ENCODE results near the gene TNFAIP3. TPM values are rescaled to one million over a fixed set of nuclear protein-coding genes. Genes with fewer than 3 reads are reported as not detected.
"Not testable (repeated sequence)": the region's sequence is repeated elsewhere in the genome, so short reads cannot be mapped to it uniquely, and the experiment has no call there.

TNFAIP3 gene
- total and polyA plus RNA-seq, 5 experiments from 2014 or later, result 61.5 to 139 (median 108) TPM

DNA sequence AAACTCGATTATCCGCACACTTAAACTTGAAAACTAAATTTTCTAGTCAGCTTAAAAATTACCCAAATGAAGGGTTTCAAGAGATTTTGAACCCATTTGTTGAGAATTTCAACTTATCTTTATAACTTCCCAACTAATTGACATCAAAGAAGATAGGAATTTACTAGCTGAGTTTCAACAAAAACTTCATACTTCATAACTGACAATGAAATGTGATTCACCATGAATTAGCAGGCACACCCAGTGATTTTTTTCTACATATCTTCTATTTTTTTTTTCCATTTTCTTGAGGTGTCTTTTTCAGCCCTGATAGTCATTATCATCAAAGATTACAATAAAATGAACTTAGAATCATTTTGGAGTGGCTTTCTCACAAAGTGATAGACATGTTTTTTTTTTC is 26.7 kb downstream of the TNFAIP3 start:
- Mint-ChIP-seq H3K9me3 (peaks cover 0 to 11% (median 0%) of the 10 kb centered on the region in 9 donors), H3K36me3 (no peaks in the 10 kb centered on the region), H3K4me3 (no peak overlapping the region), H3K4me1 (peaks cover 0 to 5% (median 4%) of the 10 kb centered on the region in 4 donors), H3K27me3 (no peaks in the 10 kb centered on the region), H3K27ac (no peak overlapping the region)
- ATAC-seq (no peak), DNase-seq (no peak)
- POLR2A ChIA-PET, result no interaction called here

DNA sequence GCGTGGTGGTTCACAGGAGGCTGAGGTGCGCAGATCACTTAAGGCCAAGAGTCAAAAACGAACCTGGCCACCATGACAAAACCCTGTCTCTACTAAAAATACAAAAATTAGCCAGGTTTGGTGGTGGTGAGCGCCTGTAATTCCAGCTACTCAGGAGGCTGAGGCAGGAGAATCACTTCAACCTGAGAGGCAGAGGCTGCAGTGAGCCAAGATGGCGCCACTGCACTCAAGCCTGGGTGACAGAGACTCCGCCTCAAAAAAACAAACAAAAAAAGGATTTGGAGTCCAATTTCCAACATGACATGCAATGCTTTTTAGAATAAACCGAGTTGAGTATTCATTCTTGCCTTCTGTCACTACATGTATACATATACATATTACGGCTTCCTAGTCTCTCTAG is 27.3 kb downstream of the TNFAIP3 start:
- H3K4me3 Mint-ChIP-seq, result not testable (repeated sequence)

DNA sequence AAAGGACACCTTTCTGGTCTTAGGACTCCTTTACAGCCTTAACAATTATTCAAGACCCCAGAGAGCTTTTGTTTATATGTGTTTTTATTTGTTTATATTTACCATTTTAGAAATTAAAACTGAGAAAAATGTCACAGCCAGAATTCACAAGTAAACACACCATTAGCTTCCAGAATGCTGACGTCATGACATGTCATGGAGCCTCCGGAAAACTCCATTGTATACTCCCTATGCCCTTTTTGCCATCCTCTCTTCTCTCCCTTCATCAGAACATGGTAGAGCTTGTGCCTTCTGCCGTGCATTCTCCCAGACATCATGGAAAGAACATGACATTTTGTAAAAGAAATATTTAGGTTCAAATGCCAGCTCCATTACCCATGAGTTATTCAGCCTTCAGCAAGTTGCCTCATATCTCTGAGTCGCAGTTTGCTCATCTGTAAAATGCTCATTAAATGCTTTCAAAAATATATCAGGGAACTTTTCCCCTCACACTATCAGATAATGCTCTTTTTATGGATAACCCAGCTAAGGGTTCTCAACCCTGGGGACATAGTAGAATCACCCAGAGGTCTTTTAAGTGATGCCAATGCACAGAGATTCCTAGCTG is 27.8 kb downstream of the TNFAIP3 start:
- peaks cover 0 to 5% (median 4%) of the 10 kb centered on the region in 4 donors for H3K4me1 Mint-ChIP-seq
- no peaks in the 10 kb centered on the region for H3K27me3 Mint-ChIP-seq
- peaks cover 0 to 2% (median 0%) of the 10 kb centered on the region in 9 donors for H3K9me3 Mint-ChIP-seq
- H3K36me3 Mint-ChIP-seq, result no peaks in the 10 kb centered on the region
- no peak overlapping the region for H3K4me3 Mint-ChIP-seq
- H3K27ac Mint-ChIP-seq, result no peak overlapping the region
- DNase-seq (no peak), ATAC-seq (no peak)
- POLR2A ChIA-PET, result no interaction called here

More for the DNA sequence above, 27.3 kb downstream of the TNFAIP3 start:
- POLR2A ChIA-PET, DNase-seq, H3K4me1 Mint-ChIP-seq, H3K27me3 Mint-ChIP-seq, ATAC-seq, H3K9me3 Mint-ChIP-seq, H3K27ac Mint-ChIP-seq, H3K36me3 Mint-ChIP-seq: not testable (repeated sequence)

DNA sequence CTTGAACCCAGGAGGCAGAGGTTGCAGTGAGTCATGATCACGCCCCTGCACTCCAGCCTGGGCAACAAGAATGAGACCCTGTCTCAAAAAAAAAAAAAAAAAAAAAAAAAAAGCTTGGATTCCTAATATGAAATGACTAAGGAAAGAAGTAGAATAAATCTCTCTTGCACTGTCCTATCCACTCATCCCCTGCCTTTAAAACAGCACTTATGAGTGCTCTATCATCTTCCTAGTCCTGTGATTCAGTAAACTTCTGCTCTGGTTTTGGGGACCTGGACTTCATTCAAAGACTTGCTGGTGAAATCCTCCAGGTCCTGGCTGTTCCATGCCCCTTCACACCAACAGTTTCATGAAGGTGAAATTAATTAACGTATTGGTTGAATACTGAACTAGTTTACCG is 29.6 kb downstream of the TNFAIP3 start:
- Mint-ChIP-seq H3K27me3 (no peaks in the 10 kb centered on the region), H3K4me1 (peaks cover 0 to 5% (median 2%) of the 10 kb centered on the region in 4 donors), H3K9me3 (no peaks in the 10 kb centered on the region), H3K36me3 (no peaks in the 10 kb centered on the region), H3K27ac (peak overlapping the region in 1 of 10 donors; percentile 20), H3K4me3 (no peak overlapping the region)
- ATAC-seq, result no peak
- POLR2A ChIA-PET, result interaction anchor here (0.7 to 0.8 kb wide), 2 partner anchors 30 to 489 kb away, joined by 3 to 4 read pairs; partner anchors contain the start of gene TNFAIP3
- DNase-seq, result no peak

DNA sequence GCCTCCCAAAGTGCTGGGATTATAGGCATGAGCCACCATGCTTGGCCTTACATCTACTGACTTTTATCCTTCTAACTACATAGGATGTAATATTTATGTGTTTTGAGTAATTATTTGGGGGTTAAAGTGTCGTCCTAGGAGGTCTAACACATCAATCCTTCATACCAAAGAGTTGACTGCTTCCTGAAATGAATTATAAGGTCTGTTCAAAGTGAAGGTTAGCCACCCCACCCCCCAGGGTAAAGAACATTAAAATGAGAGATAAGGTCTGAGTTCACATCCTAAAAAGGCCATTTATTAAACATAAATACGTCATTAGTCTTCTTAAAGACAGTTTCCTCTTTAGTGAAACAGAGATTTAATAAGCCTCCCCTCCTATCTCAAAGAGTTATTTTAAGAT is 33.8 kb downstream of the TNFAIP3 start:
- DNase-seq, result no peak
- Mint-ChIP-seq H3K36me3 (no peaks in the 10 kb centered on the region), H3K4me3 (no peak overlapping the region), H3K4me1 (peaks cover 0 to 15% (median 11%) of the 10 kb centered on the region in 4 donors), H3K27ac (no peak overlapping the region), H3K27me3 (no peaks in the 10 kb centered on the region), H3K9me3 (no peaks in the 10 kb centered on the region)
- POLR2A ChIA-PET, result interaction anchor here (1.8 kb wide), 1 partner anchor 13 kb away, joined by 4 read pairs; no protein-coding TSS in a partner anchor
- no peak for ATAC-seq

DNA sequence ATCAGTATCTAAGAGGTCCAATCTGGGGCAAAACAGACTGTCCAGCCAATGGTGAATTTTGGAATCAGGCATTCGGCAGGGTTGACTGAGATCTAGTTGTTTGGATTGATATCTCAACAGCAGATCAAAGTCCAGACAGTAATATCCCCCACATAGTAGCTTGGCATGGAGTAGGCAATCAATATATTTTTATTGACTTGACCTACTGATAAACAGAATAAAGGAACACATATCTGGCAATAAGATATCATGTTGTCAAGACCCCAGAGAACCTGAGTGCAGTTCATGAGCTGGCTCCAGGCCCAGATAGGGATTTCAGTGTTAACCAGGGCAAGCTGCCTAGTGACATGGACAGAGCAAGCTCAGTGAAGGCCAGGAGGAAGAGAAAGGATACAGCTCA is 34.4 kb downstream of the TNFAIP3 start:
- DNase-seq, result no peak
- Mint-ChIP-seq H3K27me3 (no peaks in the 10 kb centered on the region), H3K36me3 (no peaks in the 10 kb centered on the region), H3K9me3 (no peaks in the 10 kb centered on the region), H3K27ac (no peak overlapping the region), H3K4me1 (peaks cover 0 to 17% (median 11%) of the 10 kb centered on the region in 4 donors), H3K4me3 (no peak overlapping the region)
- POLR2A ChIA-PET, result interaction anchor here (1.8 kb wide), 1 partner anchor 12 kb away, joined by 4 read pairs; no protein-coding TSS in a partner anchor
- no peak for ATAC-seq

DNA sequence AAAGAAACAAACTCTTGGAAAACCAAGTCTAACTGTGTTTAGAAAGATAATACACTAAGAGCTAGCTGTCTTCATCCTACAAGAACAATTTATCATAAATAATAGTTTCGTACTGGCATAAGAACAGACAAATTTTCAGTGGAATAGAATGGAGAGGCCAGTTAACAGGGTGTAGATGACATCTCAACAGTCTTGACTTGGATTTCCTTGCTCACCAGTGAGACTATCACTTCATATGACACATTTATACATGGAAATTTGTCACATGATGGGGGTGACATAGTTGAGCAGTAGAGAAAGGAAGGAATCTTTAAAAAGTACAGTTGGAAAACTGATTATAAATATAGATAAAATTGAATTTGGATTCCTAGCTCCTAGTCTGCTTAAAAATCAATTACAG is 35.6 kb downstream of the TNFAIP3 start:
- DNase-seq (no peak), ATAC-seq (no peak)
- Mint-ChIP-seq H3K27me3 (no peaks in the 10 kb centered on the region), H3K4me3 (no peak overlapping the region), H3K4me1 (peaks cover 0 to 22% (median 13%) of the 10 kb centered on the region in 4 donors), H3K36me3 (no peaks in the 10 kb centered on the region), H3K27ac (no peak overlapping the region), H3K9me3 (no peaks in the 10 kb centered on the region)
- POLR2A ChIA-PET, result no interaction called here

DNA sequence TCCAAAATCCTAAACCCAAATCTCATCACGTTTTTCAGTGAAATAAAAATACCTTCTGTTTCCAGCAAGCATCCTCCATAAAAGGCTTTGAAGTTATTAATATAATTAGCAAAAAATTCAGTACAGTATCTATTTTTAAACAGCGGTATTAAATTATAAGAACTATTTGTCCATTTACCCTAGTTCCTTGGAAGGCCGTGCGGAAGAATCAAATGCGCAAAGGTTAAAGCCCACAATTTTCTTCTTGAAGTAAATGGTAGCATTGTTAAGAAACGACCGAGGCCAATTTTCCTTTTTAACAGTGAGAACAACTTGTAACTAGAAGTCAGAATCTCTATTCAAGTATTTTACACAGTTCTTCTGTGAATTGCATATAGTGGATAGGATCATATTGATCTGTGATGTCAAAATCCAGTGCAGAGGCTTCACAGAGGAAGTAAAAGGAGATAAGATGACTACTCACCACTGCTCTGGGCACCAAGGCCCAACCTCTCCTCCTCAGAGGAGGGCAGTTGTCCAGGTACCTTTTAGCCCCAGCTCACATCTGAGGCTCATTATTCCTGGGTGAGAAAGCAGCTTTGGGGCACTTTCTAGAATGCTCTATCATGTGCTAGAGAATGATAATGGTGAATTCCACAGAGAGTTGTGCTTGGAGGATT is 36.3 kb downstream of the TNFAIP3 start:
- no peak for DNase-seq
- Mint-ChIP-seq H3K9me3 (no peaks in the 10 kb centered on the region), H3K27ac (no peak overlapping the region), H3K4me1 (peaks cover 0 to 24% (median 12%) of the 10 kb centered on the region in 4 donors), H3K36me3 (no peaks in the 10 kb centered on the region), H3K4me3 (no peak overlapping the region), H3K27me3 (no peaks in the 10 kb centered on the region)
- POLR2A ChIA-PET, result no interaction called here
- no peak for ATAC-seq

DNA sequence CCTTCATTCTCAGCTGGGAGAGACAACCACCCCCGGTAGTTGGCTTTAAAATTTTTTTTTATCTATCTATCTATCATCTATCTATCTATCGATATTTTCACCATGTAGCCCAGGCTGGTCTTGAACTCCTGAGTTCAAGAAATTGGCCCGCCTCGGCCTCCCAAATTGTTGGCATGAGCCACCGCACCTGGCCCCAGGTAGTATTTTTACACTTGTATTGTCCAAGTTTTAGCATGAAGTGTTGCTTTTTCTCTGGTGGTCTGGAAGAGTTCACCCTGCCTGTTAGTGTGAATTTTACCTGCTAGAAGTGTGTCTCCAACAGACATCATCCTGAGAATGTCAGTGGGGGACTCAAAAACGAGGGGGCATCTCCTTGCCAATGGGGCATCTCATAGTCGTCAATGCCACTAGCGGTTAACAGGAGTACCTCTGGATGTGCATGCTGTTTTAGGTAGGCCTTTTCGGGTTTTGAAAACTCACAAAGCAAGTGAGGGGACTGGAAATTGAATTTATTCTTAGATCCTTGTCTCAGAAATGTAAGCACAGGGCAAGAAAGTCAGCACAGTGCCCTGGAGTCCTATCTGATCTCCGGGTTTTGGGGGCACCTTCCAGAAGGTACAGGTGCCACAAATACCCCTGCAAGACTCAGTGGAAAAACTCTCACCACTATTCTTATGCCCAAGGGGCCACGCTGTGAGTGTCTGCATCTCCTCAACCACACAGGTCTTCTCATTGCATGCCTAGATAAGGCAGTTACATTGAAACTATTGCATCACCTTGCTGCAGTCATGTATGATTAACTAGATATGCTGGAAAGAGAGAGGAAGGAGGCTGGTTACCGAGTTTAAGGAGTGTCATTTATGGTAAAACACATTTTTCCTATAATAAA is 37.1 kb downstream of the TNFAIP3 start:
- no peaks in the 10 kb centered on the region for H3K36me3 Mint-ChIP-seq

DNA sequence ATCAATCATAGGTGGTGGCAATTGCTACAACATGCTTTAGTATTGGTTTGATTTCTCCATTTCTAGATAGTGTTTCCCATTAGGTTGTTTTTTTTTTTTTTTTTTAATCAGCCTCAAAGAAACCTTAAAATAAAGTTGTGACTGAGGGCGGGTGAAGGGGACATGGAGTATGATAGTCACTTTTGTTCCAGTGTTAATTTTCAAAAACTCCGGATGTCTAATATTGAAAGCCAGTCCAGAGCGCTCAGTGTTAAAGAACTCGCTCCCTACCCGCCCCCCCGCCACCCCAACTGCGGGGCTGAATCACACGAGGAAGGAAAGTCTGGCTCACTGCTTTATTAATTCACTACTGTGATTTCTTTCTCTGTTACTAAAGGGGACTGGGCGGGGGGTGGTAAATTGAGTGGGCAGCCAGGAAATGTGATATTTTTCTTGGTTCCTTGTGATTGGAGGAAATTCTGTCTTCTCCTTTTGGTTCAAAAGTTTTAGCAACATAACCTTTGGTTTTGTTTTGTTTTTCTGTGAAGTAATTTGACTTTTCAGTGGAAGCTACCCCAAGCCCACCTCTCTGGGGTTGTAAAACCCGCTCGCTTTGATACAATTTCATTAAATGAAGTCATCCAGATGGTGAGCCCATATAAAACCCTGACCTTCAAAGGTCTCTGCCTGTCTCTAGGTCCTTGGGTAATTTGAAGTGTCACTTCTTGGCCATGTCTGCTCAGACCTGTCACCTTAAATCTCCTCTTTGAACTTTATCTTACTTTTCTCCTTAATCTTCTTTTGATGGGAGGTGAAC is 38.0 kb downstream of the TNFAIP3 start:
- peaks cover 5 to 40% (median 24%) of the 10 kb centered on the region in 4 donors for H3K4me1 Mint-ChIP-seq
- no peaks in the 10 kb centered on the region for H3K9me3 Mint-ChIP-seq
- H3K27me3 Mint-ChIP-seq, result peaks cover 0 to 2% (median 0%) of the 10 kb centered on the region in 5 donors
- peak; percentile 35 to 70 for ATAC-seq
- POLR2A ChIA-PET, result no interaction called here
- H3K36me3 Mint-ChIP-seq, result no peaks in the 10 kb centered on the region
- peak overlapping the region; percentile 23 to 74 (median 42) for H3K4me3 Mint-ChIP-seq
- peak overlapping the region in 3 of 10 donors; percentile 7 to 33 (median 8) for H3K27ac Mint-ChIP-seq
- no peak for DNase-seq

More for the DNA sequence above, 37.1 kb downstream of the TNFAIP3 start:
- POLR2A ChIA-PET, result no interaction called here
- H3K4me1 Mint-ChIP-seq, result peaks cover 2 to 32% (median 18%) of the 10 kb centered on the region in 4 donors
- peak overlapping the region in 7 of 10 donors; percentile 11 to 74 (median 27) for H3K4me3 Mint-ChIP-seq
- DNase-seq (no peak), ATAC-seq (no peak)
- no peaks in the 10 kb centered on the region for H3K27me3 Mint-ChIP-seq
- peak overlapping the region in 2 of 10 donors; percentile 10 to 39 for H3K27ac Mint-ChIP-seq
- H3K9me3 Mint-ChIP-seq, result no peaks in the 10 kb centered on the region

DNA sequence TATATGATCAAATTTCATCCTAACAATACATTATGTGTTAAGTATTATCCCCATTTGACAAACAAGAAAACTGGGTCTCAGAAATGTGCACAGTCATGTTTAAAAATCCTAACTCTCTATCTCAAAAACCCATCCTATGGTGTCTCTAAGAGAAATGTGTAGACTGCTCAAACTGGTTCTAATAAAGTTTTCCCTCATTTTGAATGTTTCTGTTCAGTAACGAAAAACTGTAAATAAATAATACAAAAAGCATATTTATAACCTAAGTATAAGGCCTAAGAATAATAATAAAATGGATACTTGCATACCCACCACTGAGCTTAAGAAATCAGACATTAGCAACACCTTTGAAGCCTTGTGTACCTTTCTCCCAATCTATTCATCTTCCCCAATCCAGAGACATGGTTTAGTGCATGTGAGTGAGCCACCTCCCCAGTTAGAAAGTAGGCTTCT is 39.0 kb downstream of the TNFAIP3 start:
- Mint-ChIP-seq H3K9me3 (no peaks in the 10 kb centered on the region), H3K27me3 (peaks cover 0 to 2% (median 0%) of the 10 kb centered on the region in 5 donors), H3K4me3 (no peak overlapping the region), H3K4me1 (peaks cover 5 to 45% (median 25%) of the 10 kb centered on the region in 4 donors), H3K36me3 (no peaks in the 10 kb centered on the region), H3K27ac (no peak overlapping the region)
- POLR2A ChIA-PET, result no interaction called here
- DNase-seq (no peak), ATAC-seq (no peak)

DNA sequence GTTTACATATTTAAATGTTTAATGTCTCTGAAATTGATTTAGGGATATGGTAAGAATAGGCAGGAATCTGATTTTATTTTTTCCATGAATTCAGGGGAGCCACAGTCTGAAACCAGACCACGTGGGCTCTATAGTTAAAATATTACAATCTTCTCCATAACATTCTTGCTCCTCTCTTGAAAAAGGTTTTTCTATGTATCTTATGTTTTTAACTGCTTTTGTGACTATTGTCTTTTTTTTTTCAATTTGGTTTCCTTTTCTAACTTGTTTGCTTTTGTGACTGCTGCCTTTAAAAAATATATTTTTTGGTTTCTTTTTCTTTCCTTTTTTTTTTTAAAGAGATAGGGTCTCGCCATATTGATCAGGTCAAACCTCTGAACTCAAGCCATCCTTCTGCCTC is 40.1 kb downstream of the TNFAIP3 start:
- H3K36me3 Mint-ChIP-seq, result no peaks in the 10 kb centered on the region
- POLR2A ChIA-PET, result no interaction called here
- ATAC-seq, result no peak
- H3K9me3 Mint-ChIP-seq, result no peaks in the 10 kb centered on the region
- H3K27ac Mint-ChIP-seq, result no peak overlapping the region
- H3K4me1 Mint-ChIP-seq, result peaks cover 11 to 55% (median 29%) of the 10 kb centered on the region in 4 donors
- H3K4me3 Mint-ChIP-seq, result no peak overlapping the region
- peaks cover 0 to 2% (median 0%) of the 10 kb centered on the region in 5 donors for H3K27me3 Mint-ChIP-seq
- no peak for DNase-seq

All from naive thymus-derived CD8-positive, alpha-beta T cell (primary cell).